Measurements from ENCODE around the gene TBC1D7. TPM values are rescaled to one million over a fixed set of nuclear protein-coding genes. Genes with fewer than 3 reads are reported as not detected.
A peak's percentile ranks its signal among the peaks of the same experiment; 100 is the strongest.

The TBC1D7 gene
- total RNA-seq, 1 experiment from 2014 or later = 22.9 TPM

DNA sequence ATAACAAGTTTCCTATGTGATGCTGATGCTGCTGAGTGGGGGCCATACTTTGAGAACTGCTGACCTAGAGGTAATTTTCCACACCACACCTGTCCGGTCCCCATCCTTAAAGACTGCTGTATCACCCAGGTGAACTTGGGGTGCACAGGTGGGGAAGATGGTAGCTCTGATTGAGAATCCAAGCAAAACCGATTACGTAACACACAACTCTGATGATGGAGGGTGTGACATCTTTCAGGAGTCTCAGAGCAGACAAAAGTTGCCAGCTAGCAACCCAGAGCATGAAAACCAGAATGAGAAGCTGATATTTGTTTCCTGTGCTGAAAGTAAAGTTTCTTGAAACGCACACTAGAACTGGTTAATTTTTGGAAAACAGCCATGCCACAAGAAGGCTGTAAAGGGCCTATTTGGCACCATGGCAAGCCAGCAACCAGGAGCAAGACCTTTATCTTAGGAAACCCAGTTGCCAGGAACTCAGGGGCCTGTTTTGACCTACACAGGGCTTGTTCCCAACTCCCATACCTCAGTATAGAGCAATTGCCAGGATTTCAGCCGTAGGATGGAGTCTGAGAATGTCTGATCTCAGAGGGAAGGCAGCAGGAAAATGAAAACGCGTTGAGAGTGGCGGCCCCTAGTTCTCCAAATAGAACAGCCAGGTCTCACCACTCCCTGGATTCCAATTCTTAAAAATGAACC lies 21.6 kb upstream of the TBC1D7 start:
- no peak for DNase-seq (ENCODE audit: low read depth in 1 of 2, low spot score in 2 of 2)
- no peaks in the 10 kb centered on the region; the same call in 1 of the 2 replicates for H3K9me3 ChIP-seq (replicated peaks)
- peaks cover 18% of the 10 kb centered on the region for H3K4me1 ChIP-seq (replicated peaks)
- no peak overlapping the region for H3K4me3 ChIP-seq
- no peak overlapping the region for H3K27ac ChIP-seq
- no peaks in the 10 kb centered on the region; the same call in 1 of the 2 replicates for H3K27me3 ChIP-seq (replicated peaks)
- no peaks in the 10 kb centered on the region for H3K36me3 ChIP-seq

DNA sequence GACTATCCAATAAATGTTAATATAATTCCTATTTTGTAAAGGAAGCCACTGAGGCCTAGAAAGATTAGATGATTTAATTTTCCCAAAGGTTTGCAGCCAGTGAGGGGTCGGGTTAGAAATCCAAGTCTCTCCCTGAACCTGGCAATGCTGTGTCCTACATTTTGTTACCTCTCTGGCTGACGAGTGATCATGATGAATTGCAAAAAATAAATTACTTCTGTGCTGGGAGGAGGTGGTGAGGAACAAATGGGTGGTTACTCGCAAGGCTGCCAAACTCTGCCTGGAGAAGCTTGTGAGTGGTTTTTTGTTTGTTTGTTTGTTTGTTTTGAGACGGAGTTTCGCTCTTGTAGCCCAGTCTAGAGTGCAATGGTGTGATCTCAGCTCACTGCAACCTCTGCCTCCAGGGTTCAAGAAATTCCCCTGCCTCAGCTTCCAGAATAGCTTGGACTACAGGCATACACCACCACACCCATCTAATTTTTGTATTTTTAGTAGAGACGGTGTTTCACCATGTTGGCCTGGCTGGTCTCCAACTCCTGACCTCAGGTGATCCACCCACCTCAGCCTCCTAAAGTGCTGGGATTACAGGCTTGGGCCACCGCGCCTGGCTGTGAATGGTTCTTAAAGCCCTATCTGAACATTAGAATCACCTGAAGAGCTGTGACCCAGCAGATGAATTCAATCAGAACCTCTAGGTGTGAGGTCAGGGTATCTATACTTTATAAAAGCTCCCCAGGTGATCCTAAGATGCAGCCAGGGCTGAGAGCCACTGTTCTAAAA lies 20.2 kb upstream of the TBC1D7 start:
- Histone ChIP-seq H3K27me3 (replicated peaks) (no peaks in the 10 kb centered on the region; the same call in 1 of the 2 replicates), H3K36me3 (no peaks in the 10 kb centered on the region), H3K9me3 (replicated peaks) (no peaks in the 10 kb centered on the region; the same call in 1 of the 2 replicates), H3K27ac (no peak overlapping the region), H3K4me3 (no peak overlapping the region), H3K4me1 (replicated peaks) (peaks cover 4% of the 10 kb centered on the region)
- DNase-seq (ENCODE audit: low read depth in 1 of 2, low spot score in 2 of 2) = no peak

DNA sequence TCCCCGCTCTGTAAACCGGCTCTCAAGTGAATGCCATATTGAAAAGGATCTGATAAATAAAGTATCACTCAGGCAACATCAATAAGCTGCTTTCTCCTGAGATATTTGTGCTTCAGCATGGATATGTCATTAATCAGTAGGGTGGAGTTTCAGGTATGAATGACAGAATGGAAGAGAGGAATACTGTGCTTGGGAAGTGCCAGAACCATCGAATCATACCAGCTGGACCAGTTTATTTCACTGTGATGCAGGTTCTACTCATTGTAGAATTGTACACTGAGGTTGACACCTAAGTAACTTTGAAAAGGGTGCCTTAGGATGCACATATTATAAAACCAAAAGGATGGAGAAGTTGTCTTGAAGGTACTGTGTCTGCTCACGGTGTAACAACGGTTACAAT lies 17.9 kb upstream of the TBC1D7 start:
- H3K36me3 ChIP-seq = no peaks in the 10 kb centered on the region
- no peak overlapping the region for H3K27ac ChIP-seq
- H3K9me3 ChIP-seq (replicated peaks) = no peaks in the 10 kb centered on the region; the same call in 1 of the 2 replicates
- no peak overlapping the region for H3K4me3 ChIP-seq
- DNase-seq (ENCODE audit: low read depth in 1 of 2, low spot score in 2 of 2) = no peak
- H3K4me1 ChIP-seq (replicated peaks) = no peaks in the 10 kb centered on the region
- H3K27me3 ChIP-seq (replicated peaks) = no peaks in the 10 kb centered on the region; the same call in 1 of the 2 replicates

DNA sequence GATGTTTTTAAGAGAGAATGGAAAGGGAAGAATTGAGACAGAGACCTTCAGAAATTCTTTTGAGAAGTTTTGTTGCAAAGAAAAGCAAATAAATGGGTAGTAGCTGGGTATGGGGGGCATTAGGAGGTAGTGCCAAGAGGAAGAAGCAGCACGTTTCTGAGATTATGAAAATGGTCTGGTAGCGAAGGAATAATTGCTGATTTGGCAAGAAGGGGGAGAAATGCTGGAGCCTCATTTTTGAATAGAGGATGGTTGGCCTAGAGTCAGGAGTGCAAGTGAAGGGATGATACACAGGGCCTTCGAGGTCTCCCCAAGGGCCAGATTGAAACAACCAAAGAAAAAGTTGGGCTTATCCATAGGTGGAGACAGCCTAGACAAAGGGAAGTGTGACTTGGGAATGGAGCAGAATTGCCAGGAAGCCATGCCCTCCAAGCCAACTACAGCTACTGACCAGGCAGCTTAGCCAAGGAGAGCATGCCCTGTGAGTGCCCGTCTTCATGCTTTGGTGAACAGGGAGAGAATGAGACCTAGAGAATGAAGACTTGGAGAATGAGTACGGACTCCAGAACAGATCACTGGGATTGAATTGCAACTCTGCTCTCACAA lies 14.2 kb upstream of the TBC1D7 start:
- H3K27me3 ChIP-seq (replicated peaks) = no peaks in the 10 kb centered on the region; the same call in 1 of the 2 replicates
- no peak overlapping the region for H3K27ac ChIP-seq
- no peaks in the 10 kb centered on the region for H3K9me3 ChIP-seq (replicated peaks)
- H3K4me1 ChIP-seq (replicated peaks) = no peaks in the 10 kb centered on the region
- H3K4me3 ChIP-seq = no peak overlapping the region
- DNase-seq (ENCODE audit: low read depth in 1 of 2, low spot score in 2 of 2) = no peak
- H3K36me3 ChIP-seq = no peaks in the 10 kb centered on the region

DNA sequence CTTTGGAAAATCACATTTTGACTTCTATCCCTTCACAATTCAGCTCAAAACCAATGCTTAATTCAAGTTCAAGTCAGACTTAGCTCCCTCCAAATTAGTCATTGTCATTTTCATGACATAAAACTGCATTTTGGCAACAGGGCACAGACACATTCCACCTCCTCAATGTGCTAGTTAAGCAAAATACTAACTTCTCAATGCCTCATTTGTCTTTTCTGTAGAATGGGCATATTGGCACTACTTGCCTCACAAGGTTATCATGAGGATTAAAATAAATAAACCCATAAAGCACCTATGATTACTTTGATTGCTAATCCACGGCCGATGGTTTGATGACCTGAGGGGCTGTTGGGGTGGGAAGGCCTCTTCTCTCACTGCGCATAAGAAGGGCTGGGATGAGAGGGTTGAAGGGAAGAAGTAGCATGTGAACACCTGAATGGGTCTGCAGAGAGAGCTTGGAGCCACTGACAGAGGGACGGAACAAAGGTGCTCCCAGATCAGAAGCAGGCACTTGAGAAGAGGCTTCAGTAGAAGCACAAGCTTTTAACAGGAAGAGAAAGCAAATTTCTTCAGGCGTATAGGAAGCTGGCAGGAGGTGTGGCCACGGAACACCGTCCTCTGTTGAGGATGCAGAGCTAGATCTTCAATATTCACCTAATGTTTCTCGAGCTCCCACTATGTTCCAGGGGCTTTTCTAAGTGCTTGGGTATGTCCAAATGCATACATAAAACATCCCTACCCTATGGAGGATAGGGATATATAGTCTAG lies 11.7 kb upstream of the TBC1D7 start:
- Histone ChIP-seq H3K4me3 (no peak overlapping the region), H3K36me3 (no peaks in the 10 kb centered on the region), H3K4me1 (replicated peaks) (peaks cover 4% of the 10 kb centered on the region), H3K9me3 (replicated peaks) (no peaks in the 10 kb centered on the region), H3K27ac (no peak overlapping the region), H3K27me3 (replicated peaks) (no peaks in the 10 kb centered on the region)
- no peak for DNase-seq (ENCODE audit: low read depth in 1 of 2, low spot score in 2 of 2)

DNA sequence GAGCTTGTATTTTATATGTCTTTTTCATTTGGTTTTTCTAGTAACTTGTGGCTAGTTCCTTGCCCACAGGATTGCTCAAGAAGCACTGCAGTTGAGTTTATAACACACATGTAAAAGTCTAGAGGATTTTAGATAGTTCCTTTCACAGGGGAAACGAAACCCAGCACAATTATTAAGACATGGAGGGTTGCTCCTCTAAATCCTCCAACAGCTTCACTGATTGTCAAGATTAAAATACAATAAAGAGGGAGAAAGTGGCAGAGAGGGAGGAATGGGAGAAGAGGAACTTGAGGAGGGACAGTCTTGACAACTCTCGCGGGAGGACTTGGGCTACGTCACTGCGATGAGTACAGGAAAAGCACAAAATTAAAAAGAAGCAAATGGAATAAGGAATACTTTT lies 9.7 kb upstream of the TBC1D7 start:
- DNase-seq (ENCODE audit: low read depth in 1 of 2, low spot score in 2 of 2) = no peak
- no peak overlapping the region for H3K27ac ChIP-seq
- H3K9me3 ChIP-seq (replicated peaks) = no peaks in the 10 kb centered on the region
- H3K27me3 ChIP-seq (replicated peaks) = no peaks in the 10 kb centered on the region
- H3K4me1 ChIP-seq (replicated peaks) = peaks cover 9% of the 10 kb centered on the region
- no peak overlapping the region for H3K4me3 ChIP-seq
- H3K36me3 ChIP-seq = no peaks in the 10 kb centered on the region

DNA sequence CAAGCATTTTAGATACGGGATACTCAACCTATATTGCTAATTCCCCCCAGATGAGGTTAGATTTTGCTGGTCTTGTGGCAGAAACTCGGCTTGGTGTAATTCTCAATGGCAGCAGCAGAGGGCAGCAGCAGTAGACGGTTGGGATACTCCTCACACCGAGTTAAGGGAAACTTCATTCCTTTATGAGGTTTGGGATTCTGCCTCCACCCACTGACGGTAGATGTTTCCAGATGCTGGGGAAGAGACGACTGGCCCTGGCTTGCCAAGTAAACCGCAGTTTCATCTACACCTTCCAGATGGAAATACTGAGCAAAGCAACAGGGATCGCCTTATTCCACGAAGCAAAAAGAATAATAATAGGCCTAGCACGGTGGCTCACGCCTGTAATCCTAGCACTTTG lies 8.2 kb upstream of the TBC1D7 start:
- peak; percentile 73 to 75 for DNase-seq (ENCODE audit: low read depth in 1 of 2, low spot score in 2 of 2)
- Histone ChIP-seq H3K4me3 (no peak overlapping the region), H3K36me3 (no peaks in the 10 kb centered on the region), H3K9me3 (replicated peaks) (no peaks in the 10 kb centered on the region), H3K4me1 (replicated peaks) (peaks cover 9% of the 10 kb centered on the region), H3K27me3 (replicated peaks) (no peaks in the 10 kb centered on the region), H3K27ac (no peak overlapping the region)

DNA sequence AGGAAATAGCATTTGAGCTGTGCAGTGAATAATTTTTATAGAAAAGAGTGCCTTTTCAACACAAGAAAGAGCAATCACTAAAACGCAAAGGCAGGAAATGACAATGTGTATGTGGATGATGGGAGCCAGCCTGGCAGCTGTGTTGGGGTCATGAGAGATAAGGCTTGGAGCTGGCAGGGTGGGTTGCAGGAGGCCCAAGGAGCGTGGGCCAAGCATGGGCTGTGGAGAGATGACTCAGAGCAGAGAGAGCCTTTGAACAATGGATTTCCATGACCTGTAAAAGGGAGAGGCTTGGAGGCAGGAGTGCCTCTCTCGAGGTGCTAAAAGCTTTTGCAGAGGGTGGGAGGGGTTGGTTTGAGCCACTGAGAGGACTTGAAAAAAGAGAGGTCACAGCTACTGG lies 6.6 kb upstream of the TBC1D7 start:
- peaks cover 9% of the 10 kb centered on the region for H3K4me1 ChIP-seq (replicated peaks)
- H3K27me3 ChIP-seq (replicated peaks) = no peaks in the 10 kb centered on the region
- DNase-seq (ENCODE audit: low read depth in 1 of 2, low spot score in 2 of 2) = peak in 1 of 2 experiments; percentile 19
- H3K4me3 ChIP-seq = no peak overlapping the region
- no peaks in the 10 kb centered on the region for H3K9me3 ChIP-seq (replicated peaks)
- no peak overlapping the region for H3K27ac ChIP-seq
- no peaks in the 10 kb centered on the region for H3K36me3 ChIP-seq

DNA sequence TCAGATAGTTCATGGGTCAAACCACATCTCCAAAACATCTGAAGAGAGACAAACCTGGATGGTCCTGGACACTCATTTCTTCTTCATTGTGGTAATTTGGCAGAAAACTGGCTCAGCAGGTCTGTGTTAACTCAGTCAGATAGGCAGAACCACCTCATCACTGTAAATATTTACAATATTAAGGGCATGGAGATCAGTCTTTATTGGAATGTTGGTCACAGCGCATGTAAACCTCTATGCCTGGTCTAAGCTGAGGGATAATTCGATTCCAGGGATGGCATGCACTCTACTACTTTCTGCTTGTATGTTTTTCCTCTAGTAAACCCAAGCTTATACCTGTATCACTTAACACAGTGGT lies 4.0 kb upstream of the TBC1D7 start:
- no peak for DNase-seq (ENCODE audit: low read depth in 1 of 2, low spot score in 2 of 2)
- H3K4me1 ChIP-seq (replicated peaks) = peaks cover 16% of the 10 kb centered on the region
- H3K36me3 ChIP-seq = peaks cover 3% of the 10 kb centered on the region; the same call in 1 of the 2 replicates
- no peaks in the 10 kb centered on the region for H3K9me3 ChIP-seq (replicated peaks)
- H3K27ac ChIP-seq = no peak overlapping the region
- no peaks in the 10 kb centered on the region for H3K27me3 ChIP-seq (replicated peaks)
- H3K4me3 ChIP-seq = no peak overlapping the region

DNA sequence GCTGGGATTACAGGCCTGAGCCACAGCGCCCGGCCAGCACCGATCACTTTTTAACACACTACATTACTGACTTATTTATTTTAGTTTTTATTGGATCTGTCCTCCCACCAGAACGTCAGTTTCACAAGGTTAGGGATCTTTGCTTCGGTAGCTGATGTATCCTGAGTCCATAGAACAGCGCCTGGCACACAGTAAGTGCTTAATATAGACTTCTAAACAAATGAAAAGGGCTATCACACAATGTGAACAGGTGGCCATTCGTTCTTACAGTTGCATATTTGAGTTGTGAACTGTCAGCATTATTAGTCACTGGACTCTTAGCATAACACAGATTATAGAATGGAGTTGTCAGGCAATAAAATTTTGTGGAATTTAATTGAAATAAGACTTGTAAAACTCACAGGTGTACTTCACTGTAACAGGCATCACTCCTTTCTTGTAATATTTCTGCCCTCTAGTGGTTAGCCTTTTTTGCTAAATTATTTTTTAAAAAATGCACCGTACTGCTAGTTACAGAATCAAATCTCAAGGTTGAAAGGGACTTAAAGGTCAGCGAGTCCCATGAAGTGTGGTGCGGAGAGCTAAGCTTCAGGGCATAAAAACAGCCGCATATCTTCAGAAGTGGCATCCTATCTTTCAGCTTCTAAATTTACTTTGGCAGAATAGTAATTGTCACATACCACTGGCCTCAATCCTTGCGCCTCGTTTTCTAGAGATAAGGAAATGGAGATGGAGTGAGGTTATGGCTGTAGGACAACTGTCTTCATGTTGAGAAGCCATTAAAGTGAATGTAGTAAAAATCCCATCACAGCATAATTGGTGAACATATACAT lies 3.4 kb upstream of the TBC1D7 start:
- Histone ChIP-seq H3K27ac (no peak overlapping the region), H3K9me3 (replicated peaks) (no peaks in the 10 kb centered on the region)
- peak in 1 of 2 experiments; percentile 26 for DNase-seq (ENCODE audit: low read depth in 1 of 2, low spot score in 2 of 2)

DNA sequence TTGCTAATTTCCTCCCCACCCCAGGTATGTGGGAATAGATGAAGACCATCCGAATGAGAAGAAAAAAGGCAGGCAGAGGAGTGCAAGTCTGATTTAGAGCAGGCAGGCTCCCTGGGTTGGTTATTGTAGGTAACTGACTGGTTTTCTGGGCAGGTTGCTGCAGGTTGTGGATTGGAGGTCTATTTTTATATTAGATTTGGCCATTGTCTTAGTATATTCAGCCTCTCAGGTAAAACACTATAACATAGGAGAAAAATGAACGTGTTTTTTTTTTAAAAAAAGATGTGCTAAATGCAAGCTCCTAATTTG lies 492 bp upstream of the TBC1D7 start:
- H3K27me3 ChIP-seq (replicated peaks) = no peaks in the 10 kb centered on the region
- H3K4me3 ChIP-seq = peak overlapping the region; percentile 75

More for the DNA sequence above, 3.4 kb upstream of the TBC1D7 start:
- Histone ChIP-seq H3K27me3 (replicated peaks) (no peaks in the 10 kb centered on the region), H3K4me3 (no peak overlapping the region), H3K36me3 (peaks cover 3% of the 10 kb centered on the region; the same call in 1 of the 2 replicates), H3K4me1 (replicated peaks) (peaks cover 18% of the 10 kb centered on the region)

DNA sequence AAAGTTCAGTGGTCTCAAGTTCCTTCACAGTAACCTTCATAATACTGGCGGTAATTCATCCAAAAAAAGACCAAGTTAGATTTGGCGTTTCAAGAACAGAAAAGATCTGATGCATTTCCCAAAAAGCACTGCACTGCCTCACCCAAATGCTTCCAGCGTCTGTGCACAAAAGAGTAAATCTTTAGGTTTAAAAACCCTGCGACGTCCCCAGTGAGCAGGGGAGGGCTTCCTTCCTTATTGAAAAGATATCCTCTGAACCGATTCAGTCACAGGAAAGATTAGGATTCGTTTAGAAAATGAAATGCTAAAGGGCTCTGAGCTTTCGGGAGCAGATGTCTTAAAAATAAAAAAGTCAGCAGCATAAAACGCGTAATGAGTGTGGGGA lies 654 bp downstream of the TBC1D7 start:
- peak overlapping the region; percentile 76 for H3K27ac ChIP-seq
- H3K36me3 ChIP-seq = peaks cover 29% of the 10 kb centered on the region
- DNase-seq (ENCODE audit: low read depth in 1 of 2, low spot score in 2 of 2) = no peak
- H3K4me3 ChIP-seq = peak overlapping the region; percentile 75
- peaks cover 11% of the 10 kb centered on the region; the same call in 1 of the 2 replicates for H3K4me1 ChIP-seq (replicated peaks)
- no peaks in the 10 kb centered on the region for H3K27me3 ChIP-seq (replicated peaks)
- no peaks in the 10 kb centered on the region for H3K9me3 ChIP-seq (replicated peaks)

More for the DNA sequence above, 492 bp upstream of the TBC1D7 start:
- peaks cover 11% of the 10 kb centered on the region; the same call in 1 of the 2 replicates for H3K4me1 ChIP-seq (replicated peaks)
- DNase-seq (ENCODE audit: low read depth in 1 of 2, low spot score in 2 of 2) = no peak
- peaks cover 23% of the 10 kb centered on the region for H3K36me3 ChIP-seq
- H3K9me3 ChIP-seq (replicated peaks) = no peaks in the 10 kb centered on the region
- H3K27ac ChIP-seq = peak overlapping the region; percentile 76

Measured in SJSA1 (cell line).